ENCODE results near the gene RAP1GAP. TPM values are rescaled to one million over a fixed set of nuclear protein-coding genes. Genes with fewer than 3 reads are reported as not detected.

Gene RAP1GAP
- total RNA-seq, 1 donor from 2014 or later: 0.60 TPM

- H3K4me1 Mint-ChIP-seq: no peaks in the 10 kb centered on the region
- ATAC-seq (ENCODE audit: low read depth): no peak
- ChIA-PET CTCF (no interaction called here), POLR2A (no interaction called here)
- no peaks in the 10 kb centered on the region for H3K9me3 Mint-ChIP-seq
- intact Hi-C loops (cut with micrococcal nuclease): no loop called here
- DNase-seq: no peak
- H3K27me3 Mint-ChIP-seq: peaks cover 23% of the 10 kb centered on the region
- TF ChIP-seq, protein P1, sequence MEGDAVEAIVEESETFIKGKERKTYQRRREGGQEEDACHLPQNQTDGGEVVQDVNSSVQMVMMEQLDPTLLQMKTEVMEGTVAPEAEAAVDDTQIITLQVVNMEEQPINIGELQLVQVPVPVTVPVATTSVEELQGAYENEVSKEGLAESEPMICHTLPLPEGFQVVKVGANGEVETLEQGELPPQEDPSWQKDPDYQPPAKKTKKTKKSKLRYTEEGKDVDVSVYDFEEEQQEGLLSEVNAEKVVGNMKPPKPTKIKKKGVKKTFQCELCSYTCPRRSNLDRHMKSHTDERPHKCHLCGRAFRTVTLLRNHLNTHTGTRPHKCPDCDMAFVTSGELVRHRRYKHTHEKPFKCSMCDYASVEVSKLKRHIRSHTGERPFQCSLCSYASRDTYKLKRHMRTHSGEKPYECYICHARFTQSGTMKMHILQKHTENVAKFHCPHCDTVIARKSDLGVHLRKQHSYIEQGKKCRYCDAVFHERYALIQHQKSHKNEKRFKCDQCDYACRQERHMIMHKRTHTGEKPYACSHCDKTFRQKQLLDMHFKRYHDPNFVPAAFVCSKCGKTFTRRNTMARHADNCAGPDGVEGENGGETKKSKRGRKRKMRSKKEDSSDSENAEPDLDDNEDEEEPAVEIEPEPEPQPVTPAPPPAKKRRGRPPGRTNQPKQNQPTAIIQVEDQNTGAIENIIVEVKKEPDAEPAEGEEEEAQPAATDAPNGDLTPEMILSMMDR (IDR thresholded peaks at IDR 0.05): no peak
- no peaks in the 10 kb centered on the region for H3K36me3 Mint-ChIP-seq (ENCODE audit: low read depth)
- H3K27ac Mint-ChIP-seq: no peak overlapping the region
- no peak overlapping the region for H3K4me3 Mint-ChIP-seq
Observed at GRCh38 chr1:21599402-21599801, 69.8 kb downstream of the RAP1GAP start.

DNA sequence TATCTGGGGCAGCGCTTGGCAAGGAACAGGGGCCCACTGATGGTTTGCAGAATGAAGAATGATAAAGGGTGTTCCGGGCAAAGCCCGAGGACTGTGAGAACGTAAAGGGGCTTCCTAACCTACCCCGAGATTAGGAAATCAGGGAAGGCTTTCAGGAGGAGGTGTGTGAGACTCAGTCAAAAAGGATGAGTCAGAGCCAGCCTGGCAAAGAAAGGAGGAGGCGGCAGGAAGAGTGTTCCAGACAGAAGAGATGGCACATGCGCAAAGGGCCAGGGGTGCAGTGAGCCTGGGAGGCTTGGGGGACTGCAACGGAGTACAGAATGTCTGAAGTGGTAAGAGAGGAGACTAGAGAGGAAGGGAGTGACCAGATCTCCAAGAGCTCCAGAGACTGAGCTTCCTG is 70.3 kb downstream of the RAP1GAP start:
- ChIA-PET CTCF (no interaction called here), POLR2A (no interaction called here)
- H3K4me3 Mint-ChIP-seq: no peak overlapping the region
- H3K27me3 Mint-ChIP-seq: peaks cover 23% of the 10 kb centered on the region
- TF ChIP-seq, protein P1 (IDR thresholded peaks at IDR 0.05): no peak
- no peaks in the 10 kb centered on the region for H3K36me3 Mint-ChIP-seq (ENCODE audit: low read depth)
- H3K27ac Mint-ChIP-seq: no peak overlapping the region
- intact Hi-C loops (cut with micrococcal nuclease): no loop called here
- ATAC-seq (ENCODE audit: low read depth) (no peak), DNase-seq (no peak)
- no peaks in the 10 kb centered on the region for H3K4me1 Mint-ChIP-seq
- no peaks in the 10 kb centered on the region for H3K9me3 Mint-ChIP-seq

DNA sequence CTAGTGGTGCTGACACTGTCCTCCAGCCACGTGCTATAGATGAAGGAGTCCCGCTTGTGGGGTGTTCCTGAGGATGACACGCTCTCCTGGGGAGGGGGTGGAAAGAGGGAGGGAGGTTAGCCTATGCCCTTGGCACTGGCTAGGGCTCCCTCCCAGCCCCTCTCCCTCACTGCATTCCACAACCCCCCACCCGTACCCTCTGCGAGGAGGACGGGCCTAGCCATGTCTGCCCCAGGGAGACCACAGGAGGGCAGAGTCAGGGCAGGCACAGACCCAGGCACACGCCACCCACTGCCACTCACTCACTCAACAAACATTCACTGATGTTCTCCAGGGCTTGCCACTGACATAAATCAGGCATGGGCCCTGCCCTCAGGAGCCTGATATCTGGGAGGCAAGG is 70.7 kb downstream of the RAP1GAP start:
- intact Hi-C loops (cut with micrococcal nuclease): no loop called here
- POLR2A ChIA-PET: no interaction called here
- CTCF ChIA-PET: no interaction called here
- Mint-ChIP-seq H3K4me3 (no peak overlapping the region), H3K27me3 (peaks cover 23% of the 10 kb centered on the region), H3K36me3 (ENCODE audit: low read depth) (no peaks in the 10 kb centered on the region), H3K4me1 (no peaks in the 10 kb centered on the region), H3K9me3 (no peaks in the 10 kb centered on the region), H3K27ac (no peak overlapping the region)
- no peak for DNase-seq
- ATAC-seq (ENCODE audit: low read depth): no peak
- TF ChIP-seq, protein P1 (IDR thresholded peaks at IDR 0.05): no peak

DNA sequence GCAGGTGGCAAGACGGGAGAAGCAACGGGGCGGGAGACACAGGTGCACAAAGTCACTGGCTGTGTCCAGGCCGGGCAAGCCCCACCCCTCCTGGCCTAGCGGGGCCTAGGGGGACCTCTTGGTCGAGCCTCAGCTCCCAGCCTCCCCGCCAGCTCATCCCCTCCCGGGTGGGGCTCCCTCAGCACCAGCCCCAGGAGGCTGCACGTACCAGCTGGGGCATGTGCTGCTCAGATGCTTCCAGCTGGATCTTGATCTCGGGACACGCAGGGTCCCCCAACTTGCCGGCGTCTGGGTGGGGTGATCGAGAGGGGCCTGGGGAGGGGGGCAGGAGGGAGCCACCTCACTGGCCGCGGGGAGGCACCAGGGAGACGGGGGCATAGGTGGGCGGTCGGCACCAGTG is 71.4 kb downstream of the RAP1GAP start:
- H3K4me3 Mint-ChIP-seq: no peak overlapping the region
- H3K36me3 Mint-ChIP-seq (ENCODE audit: low read depth): no peaks in the 10 kb centered on the region
- TF ChIP-seq, protein P1 (IDR thresholded peaks at IDR 0.05): no peak
- H3K27ac Mint-ChIP-seq: no peak overlapping the region
- no peaks in the 10 kb centered on the region for H3K4me1 Mint-ChIP-seq
- peaks cover 24% of the 10 kb centered on the region for H3K27me3 Mint-ChIP-seq
- ATAC-seq (ENCODE audit: low read depth): no peak
- DNase-seq: no peak
- POLR2A ChIA-PET: no interaction called here
- intact Hi-C loops (cut with micrococcal nuclease): no loop called here
- H3K9me3 Mint-ChIP-seq: no peaks in the 10 kb centered on the region
- CTCF ChIA-PET: no interaction called here

- Mint-ChIP-seq H3K27ac (no peak overlapping the region), H3K4me3 (no peak overlapping the region), H3K27me3 (peaks cover 30% of the 10 kb centered on the region), H3K9me3 (no peaks in the 10 kb centered on the region), H3K4me1 (no peaks in the 10 kb centered on the region), H3K36me3 (ENCODE audit: low read depth) (no peaks in the 10 kb centered on the region)
- ATAC-seq (ENCODE audit: low read depth) (no peak), DNase-seq (no peak)
- ChIA-PET POLR2A (no interaction called here), CTCF (no interaction called here)
- TF ChIP-seq, protein P1 (IDR thresholded peaks at IDR 0.05): no peak
- intact Hi-C loops (cut with micrococcal nuclease): no loop called here
Observed at GRCh38 chr1:21596628-21597027, 72.5 kb downstream of the RAP1GAP start.

All from activated B cell treated with CpG ODN at 0.5 μM for 24 hours (primary cell).